Gastroesophageal sphincter (tissue), 3 donors: ENCODE data around the gene TNXB.

Experiments used
- CTCF ChIP-seq, 4 experiments: fragments of 200-600 bp in 2 of 4; fragments of 450-650 bp in 2 of 4; sonication (generic) in 1 of 4; IDR thresholded peaks; one replicate each; pipeline ENCODE4 v1.5.1; 2017 to 2019; ENCODE audit warnings: antibody characterized with exemption in 4 of 4, mild to moderate bottlenecking in 2 of 4, moderate library complexity in 2 of 4
- EP300 ChIP-seq: sonication (generic); formaldehyde crosslinking; IDR thresholded peaks from one replicate; pipeline ENCODE4 v1.6.1; 2017; ENCODE audit warnings: antibody characterized with exemption, mild to moderate bottlenecking
- POLR2A ChIP-seq, 2 donors: fragments of 450-650 bp; IDR thresholded peaks; one replicate each; pipeline ENCODE4 v1.6.1; 2017; ENCODE audit warnings: antibody characterized with exemption in 2 of 2, mild to moderate bottlenecking in 2 of 2, moderate library complexity in 1 of 2
- POLR2AphosphoS5 ChIP-seq: sonication (generic); formaldehyde crosslinking; IDR thresholded peaks from one replicate; pipeline ENCODE4 v1.6.1; 2017; ENCODE audit warnings: antibody characterized with exemption

GRCh38 chr6:32089082-32089828, 19.9 kb downstream of the TNXB start:
- TF ChIP-seq CTCF (IDR thresholded peaks at IDR 0.05) (no peak), POLR2A (IDR thresholded peaks at IDR 0.05) (no peak), EP300 (no peak), POLR2AphosphoS5 (no peak)
